Central memory CD8-positive, alpha-beta T cell (primary cell): ENCODE data around the gene TSPEAR.

Experiments
- ATAC-seq: fragments of 150-1000 bp; cut with Tn5 transposase; replicated peaks from 2 replicates; pipeline ENCODE4 v1.10.0; 2022; ENCODE audit warnings: mild to moderate bottlenecking, moderate FRiP score, moderate number of reproducible peaks; ENCODE audit not compliant: poor library complexity, severe bottlenecking; ENCODE audit errors: extremely low read depth
- DNase-seq, 2 donors: peaks; one replicate each; pipeline ENCODE4 v3.0.0; 2021; ENCODE audit warnings: low spot score in 2 of 2
- H3K27ac Mint-ChIP-seq: one replicate; pipeline ENCODE4 v1.8.0; 2022; ENCODE audit warnings: low read depth, mild to moderate bottlenecking, moderate library complexity, mixed read lengths
- H3K27me3 Mint-ChIP-seq: one replicate; pipeline ENCODE4 v1.8.0; 2022; ENCODE audit warnings: mixed read lengths
- H3K36me3 Mint-ChIP-seq: one replicate; pipeline ENCODE4 v1.8.0; 2022; ENCODE audit warnings: mild to moderate bottlenecking, moderate library complexity, mixed read lengths; ENCODE audit not compliant: insufficient read depth
- H3K4me1 Mint-ChIP-seq: one replicate; pipeline ENCODE4 v1.8.0; 2022; ENCODE audit warnings: mixed read lengths
- H3K4me3 Mint-ChIP-seq: one replicate; pipeline ENCODE4 v1.8.0; 2022; ENCODE audit warnings: mild to moderate bottlenecking, moderate library complexity, mixed read lengths
- H3K9me3 Mint-ChIP-seq: one replicate; pipeline ENCODE4 v1.8.0; 2022; ENCODE audit warnings: mixed read lengths

TSPEAR gene

DNA sequence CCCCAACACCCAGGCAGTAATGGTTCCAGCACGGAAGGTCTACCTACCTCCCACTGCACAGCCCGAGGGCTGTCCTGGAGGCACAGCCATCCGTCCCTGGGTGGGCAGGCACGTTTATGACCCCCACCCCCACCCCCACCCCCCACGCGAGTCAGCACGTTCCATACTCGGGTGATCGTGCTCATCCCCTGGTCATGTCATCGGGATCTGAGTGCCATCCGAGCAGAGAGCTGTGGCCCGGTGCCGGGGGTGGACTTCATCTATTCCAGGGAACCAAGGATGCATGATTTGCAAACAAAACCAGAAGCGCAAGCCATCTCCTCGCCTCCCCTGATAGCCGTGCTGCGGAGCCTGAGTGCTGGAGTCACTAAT lies 1.1 kb downstream of the TSPEAR start:
- Mint-ChIP-seq H3K4me1 (peaks cover 27% of the 10 kb centered on the region), H3K27ac (no peak overlapping the region), H3K4me3 (peak overlapping the region; percentile 52), H3K9me3 (peaks cover 4% of the 10 kb centered on the region), H3K36me3 (peaks cover 3% of the 10 kb centered on the region), H3K27me3 (peaks cover 100% of the 10 kb centered on the region)
- DNase-seq, result no peak
- ATAC-seq, result no peak

DNA sequence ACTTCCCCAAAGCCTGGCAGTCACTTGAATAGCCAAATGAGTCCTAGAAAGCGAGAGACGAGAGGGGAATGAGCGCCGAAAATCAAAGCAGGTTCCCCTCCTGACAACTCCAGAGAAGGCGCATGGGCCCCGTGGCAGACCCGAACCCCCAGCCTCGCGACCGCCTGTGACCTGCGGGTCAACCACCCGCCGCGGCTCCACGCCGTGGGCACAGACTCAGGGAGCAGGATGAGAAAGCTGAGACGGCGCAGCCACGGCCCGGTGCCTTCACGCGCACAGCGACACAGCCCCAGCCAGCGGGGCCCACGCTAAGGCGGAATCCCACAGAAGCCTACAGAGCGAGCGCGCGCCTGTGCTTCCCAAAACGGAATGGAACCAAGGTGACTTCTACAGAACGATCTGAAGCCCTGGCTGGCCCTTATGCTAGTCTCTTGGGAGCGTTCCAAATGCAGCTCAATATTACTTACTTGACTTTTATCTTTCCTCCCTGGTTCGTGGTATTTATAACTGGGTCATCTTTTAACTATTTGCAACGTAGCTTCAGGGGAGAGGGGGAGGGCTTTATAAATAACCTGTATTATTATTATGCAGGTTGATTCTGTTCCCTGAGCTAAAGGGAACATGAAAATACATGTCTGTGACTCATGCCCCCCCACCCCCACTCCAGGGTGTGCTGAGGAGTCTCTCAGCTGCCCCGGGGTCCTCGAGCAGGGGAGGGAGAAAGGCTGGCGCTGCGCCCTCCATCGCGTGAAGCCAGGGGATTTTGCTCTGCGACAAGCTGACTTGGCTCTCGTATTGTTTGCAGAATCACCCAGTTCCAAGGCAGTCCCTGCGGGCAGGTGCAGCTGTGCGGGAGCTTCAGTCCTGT lies 1.7 kb downstream of the TSPEAR start:
- DNase-seq (no peak), ATAC-seq (peak; percentile 30)
- Mint-ChIP-seq H3K4me3 (peak overlapping the region; percentile 52), H3K36me3 (peaks cover 3% of the 10 kb centered on the region), H3K9me3 (peaks cover 4% of the 10 kb centered on the region), H3K4me1 (peaks cover 27% of the 10 kb centered on the region), H3K27me3 (peaks cover 100% of the 10 kb centered on the region), H3K27ac (no peak overlapping the region)

DNA sequence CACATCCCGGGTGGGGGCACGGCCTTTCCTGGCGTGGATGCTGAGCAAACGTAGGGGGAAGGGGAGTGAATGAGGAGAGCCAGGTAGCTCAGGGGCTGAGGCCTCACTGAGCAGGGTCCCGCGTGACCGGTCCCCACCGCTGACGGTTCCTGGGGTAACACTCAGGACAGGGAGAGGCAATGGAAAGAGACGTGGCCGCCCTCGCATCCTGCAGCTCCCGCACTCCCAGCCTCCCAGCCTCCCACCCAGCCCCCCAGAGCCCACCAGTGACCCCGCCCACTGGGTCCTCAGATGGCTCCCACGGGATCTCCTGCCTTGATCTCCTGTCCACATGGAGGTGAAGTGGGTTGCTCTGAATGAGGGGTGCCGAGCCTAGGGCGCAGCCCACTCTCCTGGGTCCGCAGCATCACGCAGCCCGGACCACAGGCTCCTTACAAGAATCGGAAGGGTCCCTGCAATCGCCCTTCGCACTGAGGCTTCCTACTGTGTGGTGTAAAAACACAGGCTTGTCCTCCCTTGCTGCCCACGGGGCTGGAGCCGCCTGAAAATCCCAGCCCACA lies 2.4 kb downstream of the TSPEAR start:
- no peak overlapping the region for H3K27ac Mint-ChIP-seq
- H3K36me3 Mint-ChIP-seq, result peaks cover 3% of the 10 kb centered on the region
- peaks cover 4% of the 10 kb centered on the region for H3K9me3 Mint-ChIP-seq
- H3K4me1 Mint-ChIP-seq, result peaks cover 27% of the 10 kb centered on the region
- peak overlapping the region; percentile 52 for H3K4me3 Mint-ChIP-seq
- peaks cover 100% of the 10 kb centered on the region for H3K27me3 Mint-ChIP-seq
- no peak for ATAC-seq
- no peak for DNase-seq

DNA sequence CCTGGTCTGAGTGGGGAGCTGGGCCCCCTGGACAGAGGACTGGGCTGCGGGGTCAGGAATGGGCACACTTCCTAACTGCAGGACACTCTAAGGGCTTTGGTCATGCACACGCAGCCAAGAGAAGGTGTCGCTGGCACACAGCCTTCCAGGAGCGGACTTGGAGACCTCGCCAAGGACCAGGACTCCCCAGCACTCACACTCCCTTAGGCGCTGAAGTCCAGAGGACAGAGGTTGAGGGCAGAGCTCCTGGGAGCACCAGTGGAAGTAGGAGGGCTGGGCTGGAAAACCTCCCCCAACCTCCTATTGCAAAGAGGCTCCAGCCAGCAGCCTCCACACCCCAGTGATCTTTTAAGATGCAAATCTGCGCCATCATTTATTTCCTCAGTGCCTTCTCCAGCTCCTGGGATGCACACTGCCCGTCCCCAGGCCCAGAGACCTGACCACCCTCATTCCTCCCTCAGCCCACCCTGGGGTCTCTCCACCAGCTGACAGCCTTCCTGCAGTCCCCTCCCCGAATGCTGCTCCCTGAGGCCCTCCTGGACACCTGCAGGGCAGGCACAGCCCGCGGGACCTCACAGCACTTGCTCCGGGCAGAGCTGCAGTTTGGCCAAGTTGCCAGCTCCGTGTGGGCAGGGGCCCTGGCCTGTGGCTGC lies 3.0 kb downstream of the TSPEAR start:
- Mint-ChIP-seq H3K9me3 (peaks cover 4% of the 10 kb centered on the region), H3K27me3 (peaks cover 100% of the 10 kb centered on the region), H3K4me1 (peaks cover 27% of the 10 kb centered on the region), H3K4me3 (no peak overlapping the region), H3K27ac (no peak overlapping the region), H3K36me3 (peaks cover 3% of the 10 kb centered on the region)
- ATAC-seq (no peak), DNase-seq (no peak)

DNA sequence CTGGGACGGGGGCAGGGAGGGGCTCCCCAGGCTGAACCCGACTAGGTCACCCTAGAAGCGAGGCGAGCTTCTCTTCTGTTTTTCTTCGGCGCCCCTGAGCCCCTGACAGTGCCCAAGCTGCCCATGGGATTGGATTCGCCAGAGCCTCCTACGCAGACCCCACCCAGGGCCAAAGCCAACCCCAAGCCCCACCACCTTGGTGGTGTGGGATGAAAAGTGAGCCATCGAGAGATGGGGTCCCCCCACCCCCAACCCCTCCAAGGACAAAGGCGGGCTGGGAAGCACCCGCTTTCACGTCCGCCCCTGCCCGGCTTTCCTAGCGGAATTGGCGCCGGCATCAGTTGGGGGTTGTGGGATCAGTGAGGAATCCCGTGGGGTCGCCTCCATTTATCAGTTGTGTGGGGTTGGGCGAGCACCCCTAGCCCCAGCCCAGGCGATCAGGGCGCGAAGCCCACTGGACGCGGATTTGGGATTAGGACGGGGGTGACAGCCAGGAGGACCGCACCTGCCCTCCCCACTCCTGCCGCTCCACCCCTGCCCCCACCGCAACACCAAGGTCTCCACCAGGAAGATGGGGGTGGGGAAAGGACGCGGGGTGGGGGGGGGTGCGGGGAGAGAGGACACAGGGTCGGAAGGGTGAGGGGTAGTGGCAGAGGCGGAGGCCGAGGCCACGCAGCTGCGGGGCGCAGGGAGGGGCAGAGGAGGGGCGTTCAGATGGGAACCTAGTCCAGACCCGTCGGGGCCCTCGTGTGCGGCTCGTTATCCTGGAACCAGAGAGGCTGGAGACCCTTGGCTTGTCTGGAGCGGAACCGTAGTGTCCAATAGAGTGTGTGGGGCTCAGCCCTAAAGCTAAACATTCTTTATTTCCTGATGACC lies 4.4 kb downstream of the TSPEAR start:
- H3K4me3 Mint-ChIP-seq, result no peak overlapping the region
- DNase-seq (no peak), ATAC-seq (no peak)
- H3K36me3 Mint-ChIP-seq, result peaks cover 3% of the 10 kb centered on the region
- peaks cover 4% of the 10 kb centered on the region for H3K9me3 Mint-ChIP-seq
- no peak overlapping the region for H3K27ac Mint-ChIP-seq
- H3K4me1 Mint-ChIP-seq, result peaks cover 27% of the 10 kb centered on the region
- H3K27me3 Mint-ChIP-seq, result peaks cover 100% of the 10 kb centered on the region

DNA sequence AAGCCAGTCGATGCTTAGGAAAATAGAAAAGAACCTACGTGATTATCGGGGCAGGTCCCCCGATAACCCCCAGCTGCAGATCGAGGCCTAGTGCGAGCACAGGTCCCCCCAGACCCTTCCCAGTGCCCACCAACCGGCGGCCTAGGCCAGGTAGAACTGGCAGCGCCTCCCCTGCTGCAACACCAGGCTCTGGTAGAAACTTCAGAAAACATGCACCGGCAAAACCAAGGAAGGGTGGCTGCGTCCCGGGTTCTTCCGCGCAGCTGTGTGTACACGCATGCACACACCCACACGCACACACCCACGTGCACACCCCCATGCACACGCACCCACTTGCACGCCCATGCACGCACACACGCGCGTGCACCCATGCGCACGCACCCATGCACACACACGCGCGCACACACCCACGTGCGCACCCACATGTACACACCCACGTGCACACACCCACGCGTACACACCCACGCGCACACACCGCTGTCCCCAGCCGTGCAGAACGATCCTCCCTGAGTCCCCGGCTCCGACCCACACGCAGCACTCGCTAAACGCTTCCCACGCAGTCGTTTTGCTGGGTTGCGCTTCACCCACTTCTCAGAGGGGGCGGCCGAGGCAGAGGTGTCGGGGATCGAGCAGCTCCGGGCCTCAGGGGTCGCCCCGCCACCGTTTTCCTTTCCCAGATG lies 5.2 kb downstream of the TSPEAR start:
- Mint-ChIP-seq H3K36me3 (peaks cover 4% of the 10 kb centered on the region), H3K9me3 (peaks cover 4% of the 10 kb centered on the region)
- no peak for ATAC-seq

DNA sequence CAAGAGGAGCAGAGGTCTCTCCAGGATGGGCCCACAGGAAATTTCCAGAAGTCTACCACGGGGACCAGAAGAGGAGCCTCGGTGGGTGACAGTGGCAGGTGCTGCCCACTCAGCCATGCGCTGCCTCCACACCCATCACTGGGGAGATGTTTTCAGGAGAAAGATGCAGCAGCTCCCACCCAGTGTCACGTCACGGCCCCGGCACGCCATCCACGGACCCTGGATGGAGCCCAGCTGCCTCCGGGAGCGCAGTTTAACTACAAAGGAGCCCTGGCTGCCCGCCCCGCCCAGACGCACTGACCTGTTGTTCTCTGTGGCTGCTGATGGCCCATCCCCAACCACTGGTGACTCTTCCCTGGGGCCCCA lies 6.8 kb downstream of the TSPEAR start:
- Mint-ChIP-seq H3K36me3 (peaks cover 5% of the 10 kb centered on the region), H3K9me3 (peaks cover 4% of the 10 kb centered on the region), H3K27ac (no peak overlapping the region), H3K27me3 (peaks cover 100% of the 10 kb centered on the region), H3K4me1 (peaks cover 11% of the 10 kb centered on the region), H3K4me3 (no peak overlapping the region)
- ATAC-seq (no peak), DNase-seq (peak in 1 of 2 donors; percentile 8)

More for the DNA sequence above, 5.2 kb downstream of the TSPEAR start:
- H3K4me1 Mint-ChIP-seq, result peaks cover 20% of the 10 kb centered on the region
- H3K27me3 Mint-ChIP-seq, result peaks cover 100% of the 10 kb centered on the region
- DNase-seq, result no peak
- H3K4me3 Mint-ChIP-seq, result no peak overlapping the region
- no peak overlapping the region for H3K27ac Mint-ChIP-seq

DNA sequence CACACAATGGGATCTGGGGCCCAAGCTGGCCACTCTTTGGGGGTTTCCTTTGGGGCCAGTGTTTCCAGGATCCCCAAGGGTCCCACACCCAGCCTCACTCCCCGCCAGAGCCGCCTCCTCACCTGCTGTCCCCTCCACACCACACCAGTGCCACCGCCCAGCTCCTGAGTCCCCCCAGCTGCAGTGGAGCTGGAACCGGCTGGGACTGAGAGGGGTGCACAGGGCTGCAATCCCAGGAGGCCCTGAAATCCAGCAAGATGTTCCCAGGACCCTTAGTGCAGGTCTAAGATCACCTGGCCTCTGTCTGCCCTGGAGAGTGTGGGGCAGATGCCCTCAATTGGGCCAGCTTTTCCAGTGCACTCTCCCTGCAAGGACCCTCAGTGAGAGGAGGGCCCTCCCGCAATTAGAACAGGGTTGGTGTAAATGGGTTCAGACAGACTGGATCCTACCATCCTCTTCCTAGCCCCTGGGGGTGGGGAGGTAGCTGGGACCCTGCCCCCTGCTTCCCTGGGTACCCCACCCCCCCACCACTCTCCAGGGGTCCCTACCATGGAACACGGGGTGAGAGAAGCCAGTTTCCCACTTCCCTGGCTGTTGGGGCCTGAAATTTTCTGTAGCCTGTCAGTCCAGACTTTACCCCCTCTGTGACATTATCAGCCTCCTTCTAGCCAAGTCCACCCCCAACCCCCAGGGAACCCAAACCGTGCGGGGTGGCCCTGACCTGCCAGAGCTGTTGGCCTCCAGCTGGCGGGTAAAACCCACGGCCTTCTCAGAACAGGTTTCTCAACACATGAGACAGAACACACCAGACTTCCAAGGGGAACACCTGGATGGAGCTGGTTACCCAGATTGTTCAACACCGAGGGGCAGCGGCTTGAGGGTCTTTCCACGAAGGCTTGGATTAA lies 7.4 kb downstream of the TSPEAR start:
- ATAC-seq (no peak), DNase-seq (peak in 1 of 2 donors; percentile 7)
- Mint-ChIP-seq H3K4me1 (peaks cover 5% of the 10 kb centered on the region), H3K27ac (no peak overlapping the region), H3K27me3 (peaks cover 100% of the 10 kb centered on the region), H3K4me3 (no peak overlapping the region), H3K9me3 (peaks cover 4% of the 10 kb centered on the region), H3K36me3 (peaks cover 5% of the 10 kb centered on the region)

DNA sequence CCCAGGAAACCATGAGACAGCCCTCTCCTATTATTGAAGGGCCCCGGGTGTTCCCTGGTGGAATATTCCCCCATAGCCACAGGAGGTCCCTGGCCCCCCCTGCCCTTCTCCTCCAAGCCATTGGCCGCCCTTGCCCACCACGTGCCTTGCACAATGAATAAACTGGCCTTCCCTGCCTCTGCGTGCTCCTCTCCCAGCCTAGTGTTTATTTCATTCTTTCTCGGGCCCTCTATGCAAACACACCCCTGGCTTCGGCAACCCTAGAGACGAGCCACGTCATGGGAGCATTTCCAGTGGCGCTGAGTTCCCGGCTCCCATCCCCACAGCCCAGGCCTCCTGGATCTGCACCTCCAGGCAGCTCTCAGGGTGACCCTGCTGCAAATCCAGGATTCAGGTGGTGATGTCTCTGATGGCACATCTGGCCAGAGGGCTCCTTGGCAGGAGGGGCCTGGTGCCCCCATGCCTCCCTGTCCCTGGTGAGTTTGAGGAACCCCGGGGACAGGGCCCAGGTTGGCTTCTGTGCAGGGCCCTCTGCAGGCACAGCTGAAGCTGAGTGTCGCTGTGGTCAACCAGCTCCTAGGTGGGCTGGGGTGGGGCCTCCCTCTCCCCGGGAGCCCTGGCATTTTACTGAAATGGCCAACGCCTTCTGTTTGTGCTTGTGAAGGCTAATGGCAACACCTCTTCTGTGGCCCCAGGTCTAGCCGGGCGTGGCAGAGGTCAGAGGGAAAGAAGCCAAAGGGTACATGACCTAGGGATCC lies 8.2 kb downstream of the TSPEAR start:
- H3K4me1 Mint-ChIP-seq, result peaks cover 9% of the 10 kb centered on the region
- H3K27ac Mint-ChIP-seq, result no peak overlapping the region
- peaks cover 100% of the 10 kb centered on the region for H3K27me3 Mint-ChIP-seq
- DNase-seq (peak in 1 of 2 donors; percentile 1), ATAC-seq (no peak)
- peaks cover 4% of the 10 kb centered on the region for H3K9me3 Mint-ChIP-seq
- peaks cover 5% of the 10 kb centered on the region for H3K36me3 Mint-ChIP-seq
- no peak overlapping the region for H3K4me3 Mint-ChIP-seq

DNA sequence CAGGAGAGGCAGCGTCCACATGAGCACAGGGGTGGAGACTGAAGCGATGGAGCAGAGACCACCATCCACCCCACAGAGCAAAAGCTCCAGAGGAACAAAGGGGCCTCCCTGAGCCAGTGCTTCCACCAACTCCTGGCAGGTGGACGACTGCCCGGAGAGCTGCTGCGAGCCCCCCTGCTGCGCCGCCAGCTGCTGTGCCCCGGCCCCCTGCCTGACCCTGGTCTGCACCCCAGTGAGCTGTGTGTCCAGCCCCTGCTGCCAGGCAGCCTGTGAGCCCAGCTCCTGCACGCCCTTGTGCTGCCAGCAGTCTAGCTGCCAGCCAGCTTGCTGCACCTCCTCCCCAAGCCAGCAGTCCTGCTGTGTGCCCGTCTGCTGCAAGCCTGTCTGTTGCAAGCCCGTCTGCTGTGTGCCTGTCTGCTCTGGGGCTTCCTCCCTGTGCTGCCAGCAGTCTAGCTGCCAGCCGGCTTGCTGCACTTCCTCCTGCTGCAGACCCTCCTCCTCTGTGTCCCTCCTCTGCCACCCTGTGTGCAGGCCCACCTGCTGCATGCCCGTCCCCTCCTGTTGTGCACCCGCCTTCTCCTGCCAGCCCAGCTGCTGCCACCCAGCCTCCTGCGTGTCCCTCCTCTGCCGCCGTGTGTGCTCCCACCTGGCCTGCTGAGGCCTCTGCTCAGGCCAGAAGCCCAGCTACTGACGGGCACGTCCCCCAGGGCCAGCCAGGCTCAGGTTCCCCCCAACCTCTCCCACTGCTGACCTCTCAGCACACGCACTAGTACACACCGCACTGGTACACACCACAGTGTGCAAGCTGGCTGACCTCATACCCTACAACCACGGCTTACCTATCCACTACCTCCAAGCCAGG lies 9.0 kb downstream of the TSPEAR start:
- Mint-ChIP-seq H3K36me3 (peaks cover 2% of the 10 kb centered on the region), H3K9me3 (peaks cover 4% of the 10 kb centered on the region), H3K27me3 (peaks cover 100% of the 10 kb centered on the region), H3K4me3 (no peak overlapping the region), H3K4me1 (peaks cover 17% of the 10 kb centered on the region), H3K27ac (no peak overlapping the region)
- DNase-seq (peak in 1 of 2 donors; percentile 13), ATAC-seq (no peak)
